Prostate gland (tissue), 2 donors: ENCODE results near the gene GPSM1. TPM values are rescaled to one million over a fixed set of nuclear protein-coding genes. Genes with fewer than 3 reads are reported as not detected.
"Not testable (repeated sequence)": the region's sequence is repeated elsewhere in the genome, so short reads cannot be mapped to it uniquely, and the experiment has no call there.

Experiments used
- DNase-seq: peaks from one replicate; pipeline ENCODE4 v3.0.0-alpha.2; 2019; ENCODE audit warnings: low spot score
- H3K27ac ChIP-seq, 2 donors: fragments of 200-600 bp; sonication (generic); 2 replicates each; pipeline ENCODE4 v1.5.1; 2017 to 2019
- H3K27me3 ChIP-seq: fragments of 200-600 bp; sonication (generic); replicated peaks from 2 replicates; pipeline ENCODE4 v1.5.1; 2019; ENCODE audit not compliant: insufficient read depth
- H3K36me3 ChIP-seq, 2 donors: fragments of 200-600 bp; sonication (generic); 1 replicate in 1 of 2; 2 replicates in 1 of 2; pipeline versions ENCODE4 v1.5.1 to v1.8.1; 2017 to 2019
- H3K4me1 ChIP-seq: fragments of 200-600 bp; sonication (generic); replicated peaks from 2 replicates; pipeline ENCODE4 v1.5.1; 2019
- H3K4me3 ChIP-seq, 2 donors: fragments of 200-600 bp; sonication (generic); 2 replicates each; pipeline ENCODE4 v1.5.1; 2017 to 2019
- H3K9me3 ChIP-seq: fragments of 200-600 bp; sonication (generic); 2 replicates; pipeline ENCODE4 v1.5.1; 2017
- POLR2A ChIP-seq: fragments of 450-650 bp; IDR thresholded peaks from one replicate; pipeline ENCODE4 v1.6.1; 2016; ENCODE audit warnings: antibody characterized with exemption, mild to moderate bottlenecking
- POLR2AphosphoS5 ChIP-seq: sonication (generic); formaldehyde crosslinking; IDR thresholded peaks from one replicate; pipeline ENCODE4 v1.6.1; 2017; ENCODE audit warnings: antibody characterized with exemption
- WGBS: methylation state at CpG from one replicate; pipeline ENCODE4 v1.1.5; 2018; 5-methylcytosine and 5-hydroxymethylcytosine counted together
- intact Hi-C: fragments of 100-400 bp; cut with DNase I; formaldehyde crosslinking; loops from one replicate; pipeline ENCODE4 v1.14.2; 2022
- total RNA-seq, 2 donors: library from RNA; depleted of rRNA; stranded (reverse); fragments of >200 nt; gene quantifications; one replicate each; pipeline ENCODE4 v1.1.0, GENCODE V29; 2016
- TF ChIP-seq, protein P1 (sequence below), 4 experiments: fragments of 200-600 bp in 2 of 4; fragments of 450-650 bp in 2 of 4; sonication (generic) in 2 of 4; IDR thresholded peaks; 1 replicate in 3 of 4; 2 replicates in 1 of 4; pipeline ENCODE4 v1.5.1; 2016 to 2019; ENCODE audit warnings: antibody characterized with exemption in 4 of 4, mild to moderate bottlenecking in 2 of 4, moderate library complexity in 2 of 4

GPSM1 gene
- total RNA-seq, 2 donors from 2014 or later = 11.3 to 89.2 TPM

DNA sequence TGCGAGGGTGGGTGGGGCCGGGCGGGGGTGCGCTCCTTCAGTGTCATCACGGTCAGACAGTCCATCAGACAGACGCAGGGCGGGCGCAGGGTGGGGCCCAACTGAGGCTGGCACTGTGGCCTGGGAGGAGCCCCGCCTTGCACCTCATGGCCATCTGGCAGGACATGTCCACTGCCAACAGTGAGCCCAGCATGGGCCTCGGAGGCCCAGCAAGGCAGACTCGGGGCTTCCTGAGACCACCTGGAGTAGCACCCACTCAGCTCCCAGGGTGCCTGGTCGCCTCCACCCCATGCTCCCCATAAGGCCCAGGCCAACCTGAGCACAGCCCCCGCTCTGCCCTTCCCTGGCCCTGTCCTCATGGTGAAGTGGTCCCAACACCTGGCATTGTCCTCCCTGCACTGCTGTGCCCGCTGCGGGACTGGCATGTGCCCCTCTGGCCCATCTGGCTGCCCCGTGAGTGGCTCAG, 8.5 kb upstream of the GPSM1 start:
- no peak overlapping the region for H3K27ac ChIP-seq
- H3K36me3 ChIP-seq = no peaks in the 10 kb centered on the region
- H3K9me3 ChIP-seq = no peaks in the 10 kb centered on the region
- DNase-seq = no peak
- H3K27me3 ChIP-seq = no peaks in the 10 kb centered on the region
- WGBS = 88% methylated on average over 15 of the region's 16 CpGs
- H3K4me3 ChIP-seq = no peak overlapping the region
- H3K4me1 ChIP-seq = no peaks in the 10 kb centered on the region
- TF ChIP-seq POLR2A = no peak
- TF ChIP-seq, protein P1, sequence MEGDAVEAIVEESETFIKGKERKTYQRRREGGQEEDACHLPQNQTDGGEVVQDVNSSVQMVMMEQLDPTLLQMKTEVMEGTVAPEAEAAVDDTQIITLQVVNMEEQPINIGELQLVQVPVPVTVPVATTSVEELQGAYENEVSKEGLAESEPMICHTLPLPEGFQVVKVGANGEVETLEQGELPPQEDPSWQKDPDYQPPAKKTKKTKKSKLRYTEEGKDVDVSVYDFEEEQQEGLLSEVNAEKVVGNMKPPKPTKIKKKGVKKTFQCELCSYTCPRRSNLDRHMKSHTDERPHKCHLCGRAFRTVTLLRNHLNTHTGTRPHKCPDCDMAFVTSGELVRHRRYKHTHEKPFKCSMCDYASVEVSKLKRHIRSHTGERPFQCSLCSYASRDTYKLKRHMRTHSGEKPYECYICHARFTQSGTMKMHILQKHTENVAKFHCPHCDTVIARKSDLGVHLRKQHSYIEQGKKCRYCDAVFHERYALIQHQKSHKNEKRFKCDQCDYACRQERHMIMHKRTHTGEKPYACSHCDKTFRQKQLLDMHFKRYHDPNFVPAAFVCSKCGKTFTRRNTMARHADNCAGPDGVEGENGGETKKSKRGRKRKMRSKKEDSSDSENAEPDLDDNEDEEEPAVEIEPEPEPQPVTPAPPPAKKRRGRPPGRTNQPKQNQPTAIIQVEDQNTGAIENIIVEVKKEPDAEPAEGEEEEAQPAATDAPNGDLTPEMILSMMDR (IDR thresholded peaks at IDR 0.05) = no peak
- TF ChIP-seq POLR2AphosphoS5 = no peak
- intact Hi-C loops = no loop called here

DNA sequence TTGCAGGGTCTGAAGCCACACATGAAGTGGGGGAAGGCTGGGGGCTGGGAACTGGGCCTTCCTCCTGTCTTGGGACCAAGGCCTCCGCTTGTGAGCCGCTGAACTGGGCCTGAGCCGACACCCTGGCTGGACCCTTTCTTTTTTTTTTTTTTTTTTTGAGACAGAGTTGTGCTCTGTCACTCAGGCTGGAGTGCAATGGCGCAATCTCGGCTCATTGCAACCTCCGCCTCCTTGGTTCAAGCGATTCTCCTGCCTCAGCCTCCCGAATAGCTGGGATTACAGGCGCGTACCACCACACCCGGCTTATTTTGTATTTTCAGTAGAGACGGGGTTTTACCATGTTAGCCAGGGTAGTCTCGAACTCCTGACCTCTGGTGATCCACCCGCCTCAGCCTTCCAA, 8.1 kb upstream of the GPSM1 start:
- H3K4me3 ChIP-seq, intact Hi-C loops: not testable (repeated sequence)
- WGBS = 95% methylated on average over 14 of the region's 14 CpGs

DNA sequence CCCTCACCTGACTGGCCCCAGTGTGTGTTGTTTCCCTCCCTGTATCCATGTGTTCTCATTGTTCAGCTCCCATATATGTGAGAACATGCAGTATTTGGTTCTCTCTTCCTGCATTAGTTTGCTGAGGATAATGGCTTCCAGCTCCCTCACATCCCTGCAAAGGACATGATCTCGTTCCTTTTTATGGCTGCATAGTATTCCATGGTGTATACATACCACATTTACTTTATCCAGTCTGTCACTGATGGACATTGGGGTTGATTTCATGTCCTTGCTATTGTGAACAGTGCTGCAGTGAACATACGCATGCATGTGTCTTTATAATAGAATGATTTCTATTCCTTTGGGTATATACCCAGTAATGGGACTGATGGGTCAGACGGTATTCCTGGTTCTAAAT, 7.4 kb upstream of the GPSM1 start:
- intact Hi-C loops, H3K36me3 ChIP-seq, H3K27me3 ChIP-seq, H3K4me3 ChIP-seq, H3K27ac ChIP-seq, H3K4me1 ChIP-seq, H3K9me3 ChIP-seq, DNase-seq: not testable (repeated sequence)
- WGBS = 90% methylated on average over 3 of the region's 3 CpGs

More for the DNA sequence above, 8.1 kb upstream of the GPSM1 start:
- H3K4me1 ChIP-seq, H3K27me3 ChIP-seq, H3K9me3 ChIP-seq, DNase-seq, H3K27ac ChIP-seq, H3K36me3 ChIP-seq: not testable (repeated sequence)

DNA sequence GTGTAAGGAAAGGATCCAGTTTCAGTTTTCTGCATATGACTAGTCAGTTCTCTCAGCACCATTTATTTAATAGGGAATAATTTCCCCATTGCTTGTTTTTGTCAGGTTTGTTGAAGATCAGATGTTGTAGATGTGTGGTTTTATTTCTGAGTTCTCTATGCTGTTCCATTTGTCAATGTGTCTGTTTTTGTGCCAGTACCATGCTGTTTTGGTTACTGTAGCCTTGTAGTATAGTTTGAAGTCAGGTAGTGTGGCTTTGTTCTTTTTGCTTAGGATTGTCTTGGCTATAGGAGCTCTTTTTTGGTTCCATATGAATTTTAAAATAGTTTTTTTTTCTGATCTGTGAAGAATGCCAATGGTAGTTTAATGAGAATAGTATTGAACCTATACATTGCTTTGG, 6.4 kb upstream of the GPSM1 start:
- H3K36me3 ChIP-seq, H3K27me3 ChIP-seq, H3K4me3 ChIP-seq, H3K4me1 ChIP-seq, DNase-seq, intact Hi-C loops, H3K9me3 ChIP-seq, H3K27ac ChIP-seq: not testable (repeated sequence)

DNA sequence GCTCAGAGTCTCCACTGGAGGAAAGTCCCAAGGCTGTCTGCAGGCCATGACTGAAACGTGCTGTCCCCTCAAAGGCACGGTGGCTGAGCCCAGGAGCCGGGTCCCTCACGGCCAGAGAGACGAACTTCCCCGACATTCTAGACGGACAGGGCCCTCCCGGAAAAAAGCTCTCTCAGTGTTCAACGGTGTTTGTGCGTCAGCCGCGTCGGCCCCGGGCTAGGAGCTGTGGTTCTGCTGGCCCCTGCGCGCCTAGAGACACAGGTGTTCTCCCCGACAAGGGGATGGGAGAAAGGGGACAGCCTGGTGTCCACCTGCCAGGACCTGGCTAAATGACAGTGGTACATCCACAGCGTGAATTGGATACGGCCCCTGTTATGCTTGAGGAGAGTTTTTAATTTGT, 5.8 kb upstream of the GPSM1 start:
- TF ChIP-seq POLR2A (no peak), POLR2AphosphoS5 (no peak)
- TF ChIP-seq, protein P1 (IDR thresholded peaks at IDR 0.05) = no peak
- intact Hi-C loops = no loop called here
- 85% methylated on average over 19 of the region's 19 CpGs for WGBS
- H3K36me3 ChIP-seq = no peaks in the 10 kb centered on the region
- no peaks in the 10 kb centered on the region for H3K27me3 ChIP-seq
- no peak overlapping the region for H3K4me3 ChIP-seq
- no peaks in the 10 kb centered on the region for H3K4me1 ChIP-seq
- no peaks in the 10 kb centered on the region for H3K9me3 ChIP-seq
- no peak overlapping the region for H3K27ac ChIP-seq
- no peak for DNase-seq

DNA sequence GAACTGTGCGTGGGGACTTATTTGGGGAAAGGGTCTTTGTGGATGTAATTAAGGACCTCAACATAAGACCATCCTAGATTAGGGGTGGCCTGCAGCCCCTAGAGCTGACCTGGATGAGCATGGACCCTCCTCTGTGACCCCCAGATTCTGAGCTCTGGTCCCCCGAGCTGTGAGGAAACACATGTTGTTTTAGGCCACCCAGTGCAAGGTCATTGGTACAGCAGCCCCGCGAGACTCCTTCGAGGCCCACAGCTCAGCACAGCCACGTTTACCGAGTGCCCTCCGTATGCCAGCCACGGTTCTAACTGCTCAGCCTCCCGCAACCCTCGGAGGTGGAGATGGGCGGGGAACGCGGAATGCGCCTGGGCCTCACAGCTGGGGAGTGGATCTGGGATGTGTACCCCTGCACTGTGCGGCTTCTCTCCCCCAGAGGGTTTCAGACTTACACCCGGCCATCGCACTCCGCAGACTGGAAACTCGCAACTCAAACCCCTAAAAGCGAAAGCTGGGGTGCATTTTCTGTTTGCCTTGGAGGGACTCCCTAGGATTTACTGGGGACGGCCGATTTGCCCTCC, 4.5 kb upstream of the GPSM1 start:
- H3K4me3 ChIP-seq = no peak overlapping the region
- H3K27ac ChIP-seq = no peak overlapping the region
- peaks cover under 1% of the 10 kb centered on the region for H3K4me1 ChIP-seq
- no peak for DNase-seq
- no peaks in the 10 kb centered on the region for H3K9me3 ChIP-seq
- 54% methylated on average over 20 of the region's 23 CpGs for WGBS
- H3K27me3 ChIP-seq = no peaks in the 10 kb centered on the region
- intact Hi-C loops = no loop called here
- no peak for TF ChIP-seq POLR2A
- TF ChIP-seq POLR2AphosphoS5 = no peak
- no peaks in the 10 kb centered on the region for H3K36me3 ChIP-seq

DNA sequence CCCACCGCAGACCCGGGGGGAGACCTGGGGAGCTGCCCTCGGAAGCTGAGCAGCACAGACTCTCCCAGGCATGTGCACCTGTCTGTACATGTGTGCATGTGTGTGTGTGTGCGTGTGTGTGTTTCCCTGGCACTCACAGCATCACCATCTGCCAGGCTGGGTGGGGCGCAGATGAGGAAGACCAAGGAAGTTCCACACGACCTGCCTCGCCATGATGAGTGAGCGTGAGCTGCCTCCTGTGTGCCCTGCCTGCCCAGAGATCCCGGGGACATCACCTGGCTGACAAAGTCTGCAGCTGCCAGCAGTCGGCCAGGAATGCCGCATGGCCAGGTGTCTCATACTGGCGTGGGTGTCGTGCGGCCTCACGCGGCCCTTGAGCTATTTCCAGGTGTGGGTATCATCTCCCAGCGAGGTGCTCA, 4.0 kb upstream of the GPSM1 start:
- Histone ChIP-seq H3K4me3 (no peak overlapping the region), H3K4me1 (peaks cover 6% of the 10 kb centered on the region), H3K27me3 (no peaks in the 10 kb centered on the region), H3K27ac (no peak overlapping the region), H3K36me3 (no peaks in the 10 kb centered on the region), H3K9me3 (no peaks in the 10 kb centered on the region)
- TF ChIP-seq, protein P1 (IDR thresholded peaks at IDR 0.05) = no peak
- TF ChIP-seq POLR2A (no peak), POLR2AphosphoS5 (no peak)
- WGBS = 41% methylated on average over 16 of the region's 17 CpGs
- DNase-seq = peak; percentile 24
- intact Hi-C loops = no loop called here
